ENCODE results near the gene OGFR.

Gene OGFR

GRCh38 chr20:62770111-62770910 is 34.3 kb upstream of the OGFR start:
- H3K9ac ChIP-seq (ENCODE audit: low read depth, low read length): no peak overlapping the region
- H3K27me3 ChIP-seq (ENCODE audit: insufficient read depth, low read length): no peaks in the 10 kb centered on the region
- no peak overlapping the region for H3K27ac ChIP-seq (ENCODE audit: low read depth, low read length)
- H3K36me3 ChIP-seq (ENCODE audit: insufficient read depth, low read length): no peaks in the 10 kb centered on the region
- 95% methylated on average over 20 of the region's 20 CpGs for WGBS
- no peaks in the 10 kb centered on the region for H3K9me3 ChIP-seq (ENCODE audit: insufficient read depth, low read depth, low read length)
- H3K4me1 ChIP-seq (ENCODE audit: insufficient read depth, low read length): no peaks in the 10 kb centered on the region
- H3K4me3 ChIP-seq (ENCODE audit: low read length): no peak overlapping the region

- no peaks in the 10 kb centered on the region for H3K36me3 ChIP-seq (ENCODE audit: insufficient read depth, low read length)
- H3K4me1 ChIP-seq (ENCODE audit: insufficient read depth, low read length): no peaks in the 10 kb centered on the region
- no peak overlapping the region for H3K9ac ChIP-seq (ENCODE audit: low read depth, low read length)
- H3K27ac ChIP-seq (ENCODE audit: low read depth, low read length): no peak overlapping the region
- WGBS: 92% methylated on average over 14 of the region's 14 CpGs
- H3K27me3 ChIP-seq (ENCODE audit: insufficient read depth, low read length): no peaks in the 10 kb centered on the region; the same call in 1 of the 2 replicates
- H3K9me3 ChIP-seq (ENCODE audit: insufficient read depth, low read depth, low read length): no peaks in the 10 kb centered on the region
- no peak overlapping the region for H3K4me3 ChIP-seq (ENCODE audit: low read length)
These were observed 33.7 kb upstream of the OGFR start for GRCh38 chr20:62770916-62771315.

GRCh38 chr20:62771396-62772102 is 33.1 kb upstream of the OGFR start:
- H3K4me1 ChIP-seq (ENCODE audit: insufficient read depth, low read length): peaks cover 3% of the 10 kb centered on the region; the same call in 1 of the 2 replicates
- 91% methylated on average over 25 of the region's 25 CpGs for WGBS
- H3K9me3 ChIP-seq (ENCODE audit: insufficient read depth, low read depth, low read length): no peaks in the 10 kb centered on the region
- no peaks in the 10 kb centered on the region for H3K36me3 ChIP-seq (ENCODE audit: insufficient read depth, low read length)
- H3K4me3 ChIP-seq (ENCODE audit: low read length): no peak overlapping the region
- no peak overlapping the region for H3K9ac ChIP-seq (ENCODE audit: low read depth, low read length)
- no peak overlapping the region for H3K27ac ChIP-seq (ENCODE audit: low read depth, low read length)
- H3K27me3 ChIP-seq (ENCODE audit: insufficient read depth, low read length): no peaks in the 10 kb centered on the region; the same call in 1 of the 2 replicates

GRCh38 chr20:62772103-62772611 is 32.5 kb upstream of the OGFR start:
- H3K27me3 ChIP-seq (ENCODE audit: insufficient read depth, low read length): no peaks in the 10 kb centered on the region; the same call in 1 of the 2 replicates
- no peak overlapping the region for H3K27ac ChIP-seq (ENCODE audit: low read depth, low read length)
- no peaks in the 10 kb centered on the region for H3K36me3 ChIP-seq (ENCODE audit: insufficient read depth, low read length)
- H3K4me1 ChIP-seq (ENCODE audit: insufficient read depth, low read length): peaks cover 4% of the 10 kb centered on the region; the same call in 1 of the 2 replicates
- no peak overlapping the region for H3K4me3 ChIP-seq (ENCODE audit: low read length)
- WGBS: 96% methylated on average over 23 of the region's 23 CpGs
- H3K9me3 ChIP-seq (ENCODE audit: insufficient read depth, low read depth, low read length): no peaks in the 10 kb centered on the region
- no peak overlapping the region for H3K9ac ChIP-seq (ENCODE audit: low read depth, low read length)

- Histone ChIP-seq H3K4me1 (ENCODE audit: insufficient read depth, low read length) (peaks cover 4% of the 10 kb centered on the region; the same call in 1 of the 2 replicates), H3K36me3 (ENCODE audit: insufficient read depth, low read length) (no peaks in the 10 kb centered on the region), H3K9ac (ENCODE audit: low read depth, low read length) (no peak overlapping the region), H3K27me3 (ENCODE audit: insufficient read depth, low read length) (no peaks in the 10 kb centered on the region; the same call in 1 of the 2 replicates), H3K4me3 (ENCODE audit: low read length) (no peak overlapping the region), H3K9me3 (ENCODE audit: insufficient read depth, low read depth, low read length) (no peaks in the 10 kb centered on the region), H3K27ac (ENCODE audit: low read depth, low read length) (no peak overlapping the region)
- WGBS: 90% methylated on average over 11 of the region's 11 CpGs
These were observed 32.0 kb upstream of the OGFR start for GRCh38 chr20:62772619-62772989.

GRCh38 chr20:62772990-62773844 is 31.4 kb upstream of the OGFR start:
- peaks cover 4% of the 10 kb centered on the region; the same call in 1 of the 2 replicates for H3K4me1 ChIP-seq (ENCODE audit: insufficient read depth, low read length)
- 86% methylated on average over 19 of the region's 19 CpGs for WGBS
- no peak overlapping the region for H3K9ac ChIP-seq (ENCODE audit: low read depth, low read length)
- no peaks in the 10 kb centered on the region; the same call in 1 of the 2 replicates for H3K27me3 ChIP-seq (ENCODE audit: insufficient read depth, low read length)
- no peak overlapping the region for H3K4me3 ChIP-seq (ENCODE audit: low read length)
- H3K9me3 ChIP-seq (ENCODE audit: insufficient read depth, low read depth, low read length): no peaks in the 10 kb centered on the region
- no peaks in the 10 kb centered on the region for H3K36me3 ChIP-seq (ENCODE audit: insufficient read depth, low read length)
- H3K27ac ChIP-seq (ENCODE audit: low read depth, low read length): no peak overlapping the region

GRCh38 chr20:62773845-62774714 is 30.6 kb upstream of the OGFR start:
- 91% methylated on average over 27 of the region's 29 CpGs for WGBS
- Histone ChIP-seq H3K27ac (ENCODE audit: low read depth, low read length) (no peak overlapping the region), H3K4me1 (ENCODE audit: insufficient read depth, low read length) (peaks cover 4% of the 10 kb centered on the region; the same call in 1 of the 2 replicates), H3K36me3 (ENCODE audit: insufficient read depth, low read length) (no peaks in the 10 kb centered on the region), H3K9me3 (ENCODE audit: insufficient read depth, low read depth, low read length) (no peaks in the 10 kb centered on the region), H3K9ac (ENCODE audit: low read depth, low read length) (no peak overlapping the region), H3K4me3 (ENCODE audit: low read length) (no peak overlapping the region), H3K27me3 (ENCODE audit: insufficient read depth, low read length) (no peaks in the 10 kb centered on the region; the same call in 1 of the 2 replicates)

- Histone ChIP-seq H3K4me1 (ENCODE audit: insufficient read depth, low read length) (peaks cover 4% of the 10 kb centered on the region; the same call in 1 of the 2 replicates), H3K36me3 (ENCODE audit: insufficient read depth, low read length) (no peaks in the 10 kb centered on the region), H3K4me3 (ENCODE audit: low read length) (no peak overlapping the region), H3K9me3 (ENCODE audit: insufficient read depth, low read depth, low read length) (no peaks in the 10 kb centered on the region), H3K27ac (ENCODE audit: low read depth, low read length) (no peak overlapping the region), H3K9ac (ENCODE audit: low read depth, low read length) (no peak overlapping the region), H3K27me3 (ENCODE audit: insufficient read depth, low read length) (no peaks in the 10 kb centered on the region; the same call in 1 of the 2 replicates)
- 89% methylated on average over 8 of the region's 8 CpGs for WGBS
These were observed 29.9 kb upstream of the OGFR start for GRCh38 chr20:62774762-62775161.

- Histone ChIP-seq H3K9ac (ENCODE audit: low read depth, low read length) (no peak overlapping the region), H3K36me3 (ENCODE audit: insufficient read depth, low read length) (no peaks in the 10 kb centered on the region), H3K27me3 (ENCODE audit: insufficient read depth, low read length) (no peaks in the 10 kb centered on the region; the same call in 1 of the 2 replicates), H3K27ac (ENCODE audit: low read depth, low read length) (no peak overlapping the region), H3K9me3 (ENCODE audit: insufficient read depth, low read depth, low read length) (no peaks in the 10 kb centered on the region), H3K4me1 (ENCODE audit: insufficient read depth, low read length) (peaks cover 4% of the 10 kb centered on the region; the same call in 1 of the 2 replicates), H3K4me3 (ENCODE audit: low read length) (no peak overlapping the region)
- WGBS: 93% methylated on average over 9 of the region's 9 CpGs
These were observed 29.4 kb upstream of the OGFR start for GRCh38 chr20:62775206-62775605.

All from HUES64 (cell line).